ENCODE data around the gene GPR25.

Gene GPR25

DNA sequence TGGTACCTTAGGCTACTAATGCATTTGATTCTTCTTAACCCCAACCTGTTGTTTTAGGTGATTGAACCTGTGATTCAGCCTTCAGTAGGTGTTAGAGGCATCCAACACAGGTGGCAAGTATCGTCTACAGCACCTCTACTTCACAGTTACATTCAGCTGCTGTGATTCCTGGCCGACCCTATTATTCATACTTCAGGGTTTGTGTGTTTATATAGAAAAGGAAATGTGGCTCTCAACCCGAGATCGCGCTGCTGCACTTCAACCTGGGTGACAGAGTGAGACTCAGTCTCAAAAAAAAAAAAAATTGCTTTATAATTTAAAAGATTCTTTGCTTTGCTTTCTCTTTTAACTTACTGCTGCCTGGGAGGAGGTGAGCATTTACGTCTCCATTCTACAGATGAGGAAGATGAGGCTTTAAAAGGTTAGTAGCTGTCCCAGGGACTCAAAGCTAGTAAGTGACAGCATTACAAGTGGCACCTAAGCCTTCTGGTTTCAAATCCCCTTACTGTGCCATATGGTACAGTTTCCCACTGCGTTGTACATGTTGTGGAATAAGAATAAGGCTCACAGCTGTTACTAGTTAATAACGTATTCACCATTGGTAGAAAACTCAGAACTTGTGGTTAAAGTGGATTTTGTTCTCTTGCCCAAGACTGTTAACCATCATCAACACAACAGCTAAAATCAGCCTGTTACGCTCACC, 9.9 kb upstream of the GPR25 start:
- DNase-seq (ENCODE audit: insufficient read length, low spot score) (no peak), FAIRE-seq (no peak)

DNA sequence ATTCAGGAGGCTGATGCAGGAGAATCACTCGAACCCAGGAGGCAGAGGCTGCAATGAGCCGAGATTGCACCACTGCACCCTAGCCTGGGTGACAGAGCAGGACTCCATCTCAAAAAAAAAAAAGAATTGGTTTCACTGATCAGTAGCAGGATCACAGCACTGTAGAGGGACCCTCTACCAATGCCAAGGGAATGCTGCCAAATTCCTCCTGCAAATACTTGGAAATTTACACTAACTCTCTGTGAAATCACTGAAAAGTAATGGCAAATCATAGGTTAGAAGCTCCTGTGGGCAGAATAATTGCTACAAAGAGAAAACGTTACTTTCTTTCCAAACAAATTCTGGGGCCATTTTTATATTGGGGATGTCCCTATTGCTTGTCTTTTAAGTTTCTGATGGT, 6.7 kb upstream of the GPR25 start:
- no peak for DNase-seq (ENCODE audit: insufficient read length, low spot score)
- no peak for TF ChIP-seq POLR2A (IDR thresholded peaks at IDR 0.05; ENCODE audit: low read depth, low read length)
- no peak for FAIRE-seq

More for the DNA sequence above, 9.9 kb upstream of the GPR25 start:
- no peak for TF ChIP-seq POLR2A (IDR thresholded peaks at IDR 0.05; ENCODE audit: low read depth, low read length)

DNA sequence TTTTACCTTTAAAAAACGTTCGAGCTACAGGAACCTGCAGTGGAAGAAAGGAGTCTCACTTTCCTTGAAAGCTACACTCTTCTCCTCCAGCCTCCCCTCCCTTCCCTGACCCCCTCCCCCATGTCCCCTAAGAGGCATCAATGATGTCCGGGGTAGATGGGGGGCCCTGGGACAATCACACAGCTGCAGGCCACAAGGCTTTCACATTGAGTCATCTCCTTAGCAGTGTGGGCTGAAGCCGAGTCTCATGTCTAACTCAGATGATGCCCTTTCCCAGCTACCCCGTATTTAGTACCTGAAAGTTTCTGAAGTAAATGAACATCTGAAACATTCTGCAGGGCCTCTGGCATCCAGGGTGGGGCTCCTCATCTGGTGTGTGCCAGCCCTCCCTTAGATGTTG, 6.3 kb upstream of the GPR25 start:
- no peak for FAIRE-seq
- TF ChIP-seq POLR2A (IDR thresholded peaks at IDR 0.05; ENCODE audit: low read depth, low read length), result no peak

DNA sequence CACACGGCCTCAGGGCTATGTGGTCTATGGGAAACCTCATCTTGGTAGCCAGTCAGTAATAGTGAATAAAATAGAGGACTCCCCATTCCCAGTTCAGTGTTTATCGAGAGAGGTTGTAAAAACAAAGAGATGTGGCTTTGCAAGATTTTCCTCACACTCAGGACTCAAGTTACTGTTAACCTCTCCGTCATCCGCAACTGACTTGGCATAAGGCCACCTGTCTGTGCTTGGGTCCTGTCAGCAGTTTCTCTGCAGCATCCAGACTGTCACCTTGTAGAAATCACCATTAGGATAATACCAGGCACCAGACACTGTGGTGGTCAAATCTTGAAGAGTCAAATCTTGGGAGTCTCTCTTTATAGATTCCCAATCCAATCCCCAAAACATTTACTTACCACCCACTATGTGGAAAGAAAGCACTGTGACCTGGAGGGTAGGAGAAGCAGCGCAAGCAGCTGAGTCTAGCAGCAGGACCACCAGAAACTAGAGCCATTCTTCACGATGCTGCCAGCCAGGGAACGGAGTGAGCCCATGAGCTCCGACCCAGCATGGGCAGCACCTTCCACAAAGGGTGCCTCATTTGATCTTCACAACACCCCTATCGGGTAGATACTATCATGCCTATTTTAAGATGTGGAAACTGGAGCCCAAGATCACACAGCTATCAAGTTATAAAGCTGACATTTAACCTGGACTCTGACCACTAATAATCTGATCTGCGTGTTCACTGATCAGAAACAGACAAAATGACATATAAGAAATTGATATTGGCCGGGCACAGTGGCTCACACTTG, 5.6 kb upstream of the GPR25 start:
- DNase-seq (ENCODE audit: insufficient read length, low spot score), result no peak

More for the DNA sequence above, 6.3 kb upstream of the GPR25 start:
- DNase-seq (ENCODE audit: insufficient read length, low spot score), result no peak

DNA sequence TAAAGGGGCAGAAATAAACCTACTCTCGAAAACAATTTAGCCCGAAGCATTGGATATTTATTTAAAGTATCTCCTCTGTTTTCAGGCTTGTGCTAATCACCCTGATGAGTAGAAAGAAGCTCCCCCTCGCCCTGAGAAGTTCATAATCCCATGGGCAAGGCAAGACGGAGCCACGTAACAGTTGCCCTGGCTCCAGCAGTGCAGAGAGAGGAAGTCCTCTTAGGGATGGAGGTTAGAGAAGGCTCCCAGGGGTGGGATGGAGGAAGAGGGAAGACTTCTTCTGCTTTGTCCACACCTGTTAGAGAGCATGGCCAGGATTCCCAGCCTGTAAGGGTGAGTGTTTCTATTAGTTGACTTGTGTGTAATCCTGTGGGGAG, 3.4 kb upstream of the GPR25 start:
- no peak for TF ChIP-seq POLR2A (IDR thresholded peaks at IDR 0.05; ENCODE audit: low read depth, low read length)
- DNase-seq (ENCODE audit: insufficient read length, low spot score) (no peak), FAIRE-seq (no peak)

More for the DNA sequence above, 5.6 kb upstream of the GPR25 start:
- no peak for TF ChIP-seq POLR2A (IDR thresholded peaks at IDR 0.05; ENCODE audit: low read depth, low read length)
- no peak for FAIRE-seq

DNA sequence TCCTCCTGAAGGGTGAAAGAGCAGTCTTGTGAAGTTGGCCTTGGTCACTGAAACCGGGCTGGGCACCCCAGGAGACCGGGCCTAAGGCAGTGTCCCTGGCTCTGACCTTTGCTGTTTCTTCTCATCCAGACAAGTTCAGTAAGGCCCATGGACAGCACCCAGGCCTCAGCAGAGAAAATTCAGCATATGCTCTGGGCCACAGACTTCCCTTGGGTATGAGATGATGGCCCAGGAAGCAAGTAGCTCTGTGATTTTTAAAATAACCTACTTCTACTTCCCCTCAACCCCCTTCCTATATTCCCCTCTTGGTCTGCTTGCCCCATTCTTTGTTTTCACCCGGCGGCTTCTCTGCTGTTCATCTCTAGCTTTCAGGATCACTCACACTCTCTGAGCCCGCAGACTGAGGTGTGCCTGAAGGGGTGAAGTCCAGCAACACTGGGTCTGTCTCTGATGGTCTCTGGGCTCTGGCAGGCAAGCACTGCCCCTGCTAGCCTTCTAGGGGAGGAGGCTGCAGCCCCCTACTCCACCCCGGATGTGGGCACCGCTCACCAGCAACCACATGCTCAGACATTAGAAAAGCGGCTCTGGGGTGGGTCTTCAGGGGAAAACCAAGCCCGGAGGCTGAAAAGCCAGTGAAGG, 2.9 kb upstream of the GPR25 start:
- no peak for FAIRE-seq
- no peak for DNase-seq (ENCODE audit: insufficient read length, low spot score)

DNA sequence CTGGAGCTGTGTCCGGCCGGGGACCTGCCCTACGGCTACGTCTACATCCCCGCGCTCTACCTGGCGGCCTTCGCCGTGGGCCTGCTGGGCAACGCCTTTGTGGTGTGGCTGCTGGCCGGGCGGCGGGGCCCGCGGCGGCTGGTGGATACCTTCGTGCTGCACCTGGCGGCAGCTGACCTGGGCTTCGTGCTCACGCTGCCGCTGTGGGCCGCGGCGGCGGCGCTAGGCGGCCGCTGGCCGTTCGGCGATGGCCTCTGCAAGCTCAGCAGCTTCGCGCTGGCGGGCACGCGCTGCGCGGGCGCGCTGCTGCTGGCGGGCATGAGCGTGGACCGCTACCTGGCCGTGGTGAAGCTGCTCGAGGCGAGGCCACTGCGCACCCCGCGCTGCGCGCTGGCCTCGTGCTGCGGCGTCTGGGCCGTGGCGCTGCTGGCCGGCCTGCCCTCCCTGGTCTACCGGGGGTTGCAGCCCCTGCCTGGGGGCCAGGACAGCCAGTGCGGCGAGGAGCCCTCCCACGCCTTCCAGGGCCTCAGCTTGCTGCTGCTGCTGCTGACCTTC, 412 bp downstream of the GPR25 start:
- no peak for TF ChIP-seq POLR2A (IDR thresholded peaks at IDR 0.05; ENCODE audit: low read depth, low read length)
- DNase-seq (ENCODE audit: insufficient read length, low spot score), result no peak
- FAIRE-seq, result no peak

More for the DNA sequence above, 2.9 kb upstream of the GPR25 start:
- no peak for TF ChIP-seq POLR2A (IDR thresholded peaks at IDR 0.05; ENCODE audit: low read depth, low read length)

DNA sequence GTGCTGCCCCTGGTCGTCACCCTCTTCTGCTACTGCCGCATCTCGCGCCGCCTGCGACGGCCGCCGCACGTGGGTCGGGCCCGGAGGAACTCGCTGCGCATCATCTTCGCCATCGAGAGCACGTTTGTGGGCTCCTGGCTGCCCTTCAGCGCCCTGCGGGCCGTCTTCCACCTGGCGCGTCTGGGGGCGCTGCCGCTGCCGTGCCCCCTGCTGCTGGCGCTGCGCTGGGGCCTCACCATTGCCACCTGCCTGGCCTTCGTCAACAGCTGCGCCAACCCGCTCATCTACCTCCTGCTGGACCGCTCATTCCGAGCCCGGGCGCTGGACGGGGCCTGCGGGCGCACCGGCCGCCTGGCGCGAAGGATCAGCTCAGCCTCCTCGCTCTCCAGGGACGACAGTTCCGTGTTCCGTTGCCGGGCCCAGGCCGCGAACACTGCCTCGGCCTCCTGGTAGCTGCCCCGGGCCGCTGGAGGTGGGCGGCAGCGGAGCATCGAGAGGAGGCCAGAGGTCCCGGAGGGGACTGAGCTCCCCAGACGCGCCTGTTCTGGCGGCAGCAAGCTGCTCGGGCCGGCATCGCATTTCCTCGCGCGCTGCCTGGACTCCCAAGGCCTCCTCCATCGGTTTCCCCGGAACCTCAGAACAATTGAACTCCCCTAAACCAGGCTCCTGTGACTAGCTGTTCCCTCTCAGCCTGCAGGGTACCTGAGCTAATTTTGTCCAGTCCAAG, 1.1 kb downstream of the GPR25 start:
- DNase-seq (ENCODE audit: insufficient read length, low spot score) (no peak), FAIRE-seq (no peak)
- no peak for TF ChIP-seq POLR2A (IDR thresholded peaks at IDR 0.05; ENCODE audit: low read depth, low read length)

DNA sequence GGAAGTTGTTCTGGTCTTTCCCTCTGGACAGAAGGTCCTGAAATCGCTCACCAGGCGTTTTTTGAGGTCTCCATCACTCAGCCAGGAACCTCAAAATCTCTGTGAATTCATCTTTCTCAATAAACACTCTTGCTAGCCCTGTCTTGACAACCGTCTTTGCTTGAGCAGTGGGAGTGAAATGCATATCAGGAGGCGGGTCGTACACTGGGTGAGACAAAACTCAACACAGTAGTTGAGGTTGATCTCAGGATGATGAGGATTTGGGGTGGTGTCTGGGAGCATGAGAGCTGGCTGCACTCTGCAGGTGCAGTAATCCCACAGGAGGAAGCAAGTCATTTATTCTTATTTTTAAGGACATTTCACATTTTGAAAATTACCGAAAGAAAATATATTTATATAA, 1.9 kb downstream of the GPR25 start:
- TF ChIP-seq POLR2A (IDR thresholded peaks at IDR 0.05; ENCODE audit: low read depth, low read length), result no peak
- FAIRE-seq, result no peak
- no peak for DNase-seq (ENCODE audit: insufficient read length, low spot score)

DNA sequence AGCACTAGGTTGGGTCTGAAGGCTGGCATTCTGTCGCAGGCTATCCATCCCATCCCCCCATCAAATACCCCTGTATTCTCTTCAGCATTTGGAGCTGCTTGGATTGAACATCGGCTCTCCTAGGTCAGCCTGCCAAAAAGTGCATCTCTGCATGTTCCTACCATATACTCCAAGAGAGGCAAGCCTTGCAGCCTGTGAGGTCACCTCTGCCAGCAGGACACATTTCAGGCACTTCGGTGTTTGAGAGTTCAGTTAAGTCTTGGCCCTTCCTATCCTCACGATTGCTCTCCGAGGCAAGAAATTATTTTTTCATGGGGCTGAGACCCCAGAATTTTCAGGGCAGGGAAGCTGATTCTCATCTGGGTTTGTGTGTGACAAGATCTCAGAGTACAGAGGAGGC, 2.6 kb downstream of the GPR25 start:
- no peak for FAIRE-seq
- no peak for TF ChIP-seq POLR2A (IDR thresholded peaks at IDR 0.05; ENCODE audit: low read depth, low read length)
- DNase-seq (ENCODE audit: insufficient read length, low spot score), result no peak

DNA sequence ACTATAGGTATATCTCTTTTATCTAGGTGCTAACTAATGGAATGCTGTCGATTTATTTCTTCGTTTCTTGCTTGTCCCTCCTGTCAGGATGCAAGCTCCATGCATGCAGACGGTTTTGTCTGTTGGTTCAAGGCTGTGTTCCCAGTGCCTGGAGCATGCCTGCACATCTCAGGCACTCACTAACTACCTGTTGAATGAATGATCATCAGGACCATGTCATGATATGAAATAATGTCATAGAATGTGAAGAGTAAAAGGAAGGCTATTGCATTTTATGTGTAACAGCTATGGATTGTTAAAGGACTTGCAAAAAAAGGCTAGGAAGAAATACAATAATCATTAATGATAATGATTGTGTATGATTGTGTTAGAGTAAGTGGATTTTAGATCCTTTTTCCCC, 4.2 kb downstream of the GPR25 start:
- DNase-seq (ENCODE audit: insufficient read length, low spot score) (no peak), FAIRE-seq (no peak)
- no peak for TF ChIP-seq POLR2A (IDR thresholded peaks at IDR 0.05; ENCODE audit: low read depth, low read length)

DNA sequence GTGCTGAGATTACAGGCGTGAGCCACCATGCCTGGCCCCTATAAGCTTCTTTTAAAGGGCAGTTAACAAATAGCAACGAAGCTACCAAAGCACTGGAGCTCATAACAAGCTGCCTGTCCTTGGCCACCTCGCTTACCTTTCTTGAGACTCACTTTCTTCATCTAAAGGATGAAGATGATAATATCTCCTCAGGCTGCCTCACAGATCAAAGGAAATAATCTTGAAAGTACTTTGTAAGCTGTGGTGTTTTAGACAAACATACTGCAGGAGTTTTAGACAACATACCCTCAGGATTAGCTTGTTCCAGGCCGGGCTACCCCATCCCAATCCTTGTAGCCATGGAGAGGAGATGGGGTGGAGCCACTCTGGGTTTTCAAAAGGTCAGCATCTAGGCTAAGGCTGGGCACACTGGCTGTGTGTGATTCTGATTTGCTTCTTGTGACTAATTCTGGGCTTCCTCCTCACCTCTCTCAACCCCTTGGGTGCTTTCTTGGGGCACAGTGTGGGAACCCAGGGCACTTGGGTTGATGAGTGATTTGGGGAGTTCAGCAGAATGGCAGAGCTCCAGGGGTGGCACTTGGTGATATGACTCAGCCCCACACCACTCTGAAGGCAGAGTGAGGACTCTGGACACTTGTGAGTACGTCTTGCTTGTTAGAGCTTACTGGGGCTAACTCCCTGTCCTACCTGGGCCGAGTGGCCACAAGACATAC, 5.2 kb downstream of the GPR25 start:
- DNase-seq (ENCODE audit: insufficient read length, low spot score), result no peak
- no peak for FAIRE-seq
- no peak for TF ChIP-seq POLR2A (IDR thresholded peaks at IDR 0.05; ENCODE audit: low read depth, low read length)

DNA sequence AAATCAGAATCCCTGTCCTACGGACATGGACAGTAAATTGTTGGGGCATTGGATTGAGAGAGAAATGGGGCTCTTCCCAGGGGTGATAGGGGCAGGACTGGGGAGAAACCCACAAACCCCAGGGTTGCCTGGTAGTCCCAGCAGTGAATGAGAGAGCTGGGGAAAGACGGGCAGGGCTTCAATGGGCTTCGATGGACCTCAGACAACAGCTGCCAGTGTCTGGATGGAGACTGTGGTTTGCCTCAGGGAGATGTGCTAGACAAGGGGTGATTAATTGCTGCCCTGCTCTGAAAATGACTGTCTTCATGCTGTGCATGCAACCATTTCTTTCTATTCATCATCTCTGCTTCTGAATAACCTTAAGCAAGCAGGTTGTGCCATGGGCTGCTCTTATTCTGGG, 7.4 kb downstream of the GPR25 start:
- TF ChIP-seq POLR2A (IDR thresholded peaks at IDR 0.05; ENCODE audit: low read depth, low read length), result no peak
- FAIRE-seq, result no peak
- DNase-seq (ENCODE audit: insufficient read length, low spot score), result no peak
